ENCODE results near the gene PLXND1. TPM values are rescaled to one million over a fixed set of nuclear protein-coding genes. Genes with fewer than 3 reads are reported as not detected.

The PLXND1 gene
- total RNA-seq, 2 donors from 2014 or later: 207 to 246 TPM

DNA sequence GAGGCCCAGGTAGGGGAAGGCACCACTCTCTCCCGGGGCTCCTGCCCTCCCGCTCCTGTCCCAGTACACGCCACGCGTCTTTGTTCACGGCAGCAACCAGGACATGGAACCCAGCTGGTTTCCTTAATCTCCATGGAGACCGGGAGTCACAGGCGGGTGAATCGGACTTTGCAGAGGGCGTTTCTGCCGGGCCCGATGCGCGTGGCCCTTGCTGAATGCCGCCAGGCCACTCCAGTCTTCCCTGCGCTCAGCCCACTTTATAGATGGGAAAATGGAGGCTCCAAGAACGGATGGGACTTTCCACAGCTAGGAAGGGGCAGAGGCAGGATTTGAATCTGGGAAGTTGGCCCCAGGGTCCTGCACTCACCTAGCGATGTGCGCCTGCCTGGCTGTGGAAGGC, 7.4 kb downstream of the PLXND1 start:
- Histone ChIP-seq H3K36me3 (no peaks in the 10 kb centered on the region), H3K9me3 (no peaks in the 10 kb centered on the region), H3K4me1 (ENCODE audit: control insufficient read depth in 1 of 2, low read depth in 2 of 2) (peaks cover 64 to 98% of the 10 kb centered on the region in 2 donors), H3K27me3 (replicated peaks; ENCODE audit: insufficient read depth) (no peaks in the 10 kb centered on the region), H3K4me3 (peak overlapping the region; percentile 22), H3K27ac (peak overlapping the region in 1 of 2 donors; percentile 88)
- no peak for TF ChIP-seq CTCF (IDR thresholded peaks at IDR 0.05)
- DNase-seq (ENCODE audit: low spot score): no peak
- ATAC-seq (ENCODE audit: insufficient number of reproducible peaks, low FRiP score, low read depth): no peak

GRCh38 chr3:129598484-129598883, 8.0 kb downstream of the PLXND1 start:
- TF ChIP-seq CTCF (IDR thresholded peaks at IDR 0.05): no peak
- ATAC-seq (ENCODE audit: insufficient number of reproducible peaks, low FRiP score, low read depth): no peak
- no peaks in the 10 kb centered on the region for H3K36me3 ChIP-seq
- H3K4me1 ChIP-seq (ENCODE audit: control insufficient read depth in 1 of 2, low read depth in 2 of 2): peaks cover 69 to 98% of the 10 kb centered on the region in 2 donors
- DNase-seq (ENCODE audit: low spot score): no peak
- no peak overlapping the region for H3K4me3 ChIP-seq
- no peaks in the 10 kb centered on the region for H3K9me3 ChIP-seq
- H3K27me3 ChIP-seq (replicated peaks; ENCODE audit: insufficient read depth): no peaks in the 10 kb centered on the region
- H3K27ac ChIP-seq: peak overlapping the region; percentile 72 to 88

GRCh38 chr3:129598000-129598381, 8.5 kb downstream of the PLXND1 start:
- TF ChIP-seq CTCF (IDR thresholded peaks at IDR 0.05): no peak
- no peak for DNase-seq (ENCODE audit: low spot score)
- Histone ChIP-seq H3K27me3 (replicated peaks; ENCODE audit: insufficient read depth) (no peaks in the 10 kb centered on the region), H3K36me3 (no peaks in the 10 kb centered on the region), H3K4me3 (peak overlapping the region; percentile 57), H3K9me3 (no peaks in the 10 kb centered on the region), H3K4me1 (ENCODE audit: control insufficient read depth in 1 of 2, low read depth in 2 of 2) (peaks cover 72 to 98% of the 10 kb centered on the region in 2 donors), H3K27ac (peak overlapping the region; percentile 72 to 88)
- no peak for ATAC-seq (ENCODE audit: insufficient number of reproducible peaks, low FRiP score, low read depth)

DNA sequence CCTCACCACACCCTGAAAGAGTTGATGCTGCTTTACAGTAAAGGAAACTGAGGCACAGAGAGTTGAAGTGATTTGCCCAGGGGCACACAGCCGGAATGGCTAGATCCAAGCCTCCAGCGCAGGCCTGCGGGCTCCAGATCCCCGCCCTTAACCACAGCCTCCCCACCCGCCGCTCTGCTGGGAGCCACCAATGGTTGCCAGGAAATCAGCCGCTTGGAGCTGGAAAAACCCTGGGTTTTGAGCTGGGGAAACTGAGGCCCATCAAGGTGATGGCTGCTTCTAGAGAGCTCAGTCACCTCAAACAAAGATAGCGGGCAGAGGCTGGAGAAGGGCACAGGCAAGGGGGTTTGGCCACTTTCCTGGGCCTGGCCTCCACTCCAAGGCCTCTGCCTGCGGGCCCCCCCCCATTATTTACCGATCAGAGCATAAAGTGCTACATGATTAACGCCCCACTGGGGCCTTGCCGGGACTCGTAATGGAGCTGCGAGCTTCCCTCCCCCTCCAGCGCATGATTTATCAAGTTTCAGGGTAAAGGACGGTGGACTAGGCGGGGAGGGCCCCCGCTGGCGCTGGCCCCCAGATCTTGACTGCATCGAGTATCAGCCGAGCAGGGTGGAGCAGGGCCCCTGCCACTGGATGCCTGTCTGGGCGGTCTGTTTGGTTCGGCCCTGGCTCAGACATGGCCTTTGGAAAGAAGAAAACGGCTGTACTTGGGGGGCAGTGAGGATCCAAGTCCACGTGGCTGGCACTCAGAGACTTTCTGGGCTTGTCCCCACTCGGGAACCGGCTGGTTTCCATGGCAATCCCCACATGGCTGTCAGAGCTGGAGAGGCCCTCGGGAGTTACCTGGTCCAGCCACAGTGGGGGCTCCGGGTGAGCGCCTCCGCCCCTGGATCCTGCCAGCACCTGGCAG, 9.1 kb downstream of the PLXND1 start:
- no peaks in the 10 kb centered on the region for H3K36me3 ChIP-seq
- H3K4me1 ChIP-seq (ENCODE audit: control insufficient read depth in 1 of 2, low read depth in 2 of 2): peaks cover 72 to 98% of the 10 kb centered on the region in 2 donors
- ATAC-seq (ENCODE audit: insufficient number of reproducible peaks, low FRiP score, low read depth): no peak
- no peak for TF ChIP-seq CTCF (IDR thresholded peaks at IDR 0.05)
- H3K9me3 ChIP-seq: no peaks in the 10 kb centered on the region
- peak overlapping the region; percentile 57 for H3K4me3 ChIP-seq
- DNase-seq (ENCODE audit: low spot score): no peak
- peak overlapping the region; percentile 72 to 88 for H3K27ac ChIP-seq
- H3K27me3 ChIP-seq (replicated peaks; ENCODE audit: insufficient read depth): no peaks in the 10 kb centered on the region

- H3K27me3 ChIP-seq (replicated peaks; ENCODE audit: insufficient read depth): no peaks in the 10 kb centered on the region
- H3K4me3 ChIP-seq: peak overlapping the region; percentile 57
- peaks cover 71 to 98% of the 10 kb centered on the region in 2 donors for H3K4me1 ChIP-seq (ENCODE audit: control insufficient read depth in 1 of 2, low read depth in 2 of 2)
- no peak for TF ChIP-seq CTCF (IDR thresholded peaks at IDR 0.05)
- H3K36me3 ChIP-seq: no peaks in the 10 kb centered on the region
- H3K27ac ChIP-seq: peak overlapping the region; percentile 72 to 88
- DNase-seq (ENCODE audit: low spot score) (peak; percentile 84), ATAC-seq (ENCODE audit: insufficient number of reproducible peaks, low FRiP score, low read depth) (peak; percentile 46)
- no peaks in the 10 kb centered on the region for H3K9me3 ChIP-seq
Measured at GRCh38 chr3:129596194-129597086, 10.0 kb downstream of the PLXND1 start.

Measured in thoracic aorta (tissue), 2 donors.